Esophagus squamous epithelium (tissue), 5 donors: Measurements from ENCODE around the gene CACNA1F. TPM values are rescaled to one million over a fixed set of nuclear protein-coding genes. Genes with fewer than 3 reads are reported as not detected.

Source experiments
- DNase-seq: peaks from one replicate; lab custom pipeline; 2025; lab: John Stamatoyannopoulos, UW
- H3K27ac ChIP-seq, 4 donors: fragments of 200-600 bp; sonication (generic); one replicate each; pipeline ENCODE4 v1.5.1; 2016 to 2019; ENCODE audit warnings: mild to moderate bottlenecking in 1 of 4
- H3K27me3 ChIP-seq, 4 donors: fragments of 200-600 bp; sonication (generic); 1 replicate in 3 of 4; 2 replicates in 1 of 4; pipeline versions ENCODE4 v1.5.1 to v1.6.0; 2017 to 2021; ENCODE audit warnings: antibody characterized with exemption in 1 of 4
- H3K36me3 ChIP-seq, 3 donors: fragments of 200-600 bp; sonication (generic); one replicate each; pipeline ENCODE4 v1.5.1; 2016 to 2019
- H3K4me1 ChIP-seq, 3 donors: fragments of 200-600 bp; sonication (generic); one replicate each; pipeline ENCODE4 v1.5.1; 2017 to 2019
- H3K4me3 ChIP-seq, 4 donors: fragments of 200-600 bp; sonication (generic); 1 replicate in 3 of 4; 2 replicates in 1 of 4; pipeline ENCODE4 v1.5.1; 2016 to 2019; ENCODE audit warnings: mild to moderate bottlenecking in 2 of 4, moderate library complexity in 1 of 4
- H3K9me3 ChIP-seq, 3 donors: fragments of 200-600 bp; sonication (generic); one replicate each; pipeline ENCODE4 v1.5.1; 2016 to 2019
- CTCF ChIP-seq, 6 experiments: fragments of 450-650 bp in 4 of 6; fragments of 200-600 bp in 2 of 6; sonication (generic) in 2 of 6; IDR thresholded peaks; one replicate each; pipeline ENCODE4 v1.5.1; 2016 to 2019; ENCODE audit warnings: antibody characterized with exemption in 6 of 6, mild to moderate bottlenecking in 4 of 6, moderate library complexity in 4 of 6
- POLR2A ChIP-seq, 4 donors: fragments of 450-650 bp; IDR thresholded peaks; one replicate each; pipeline ENCODE4 v1.6.1; 2017; ENCODE audit warnings: antibody characterized with exemption in 4 of 4, mild to moderate bottlenecking in 4 of 4, moderate library complexity in 3 of 4
- WGBS, 2 donors: methylation state at CpG; one replicate each; pipeline ENCODE4 v1.1.5; 2018; 5-methylcytosine and 5-hydroxymethylcytosine counted together
- intact Hi-C: fragments of 100-400 bp; cut with DNase I; formaldehyde crosslinking; loops from one replicate; pipeline ENCODE4 v1.15.0; 2022
- total RNA-seq, 4 donors: library from RNA; depleted of rRNA; stranded (reverse); fragments of >200 nt; gene quantifications; one replicate each; pipeline ENCODE4 v1.1.0, GENCODE V29; 2016
- donor health status: DM: yes; HTN: yes; CAD: no.

CACNA1F gene
- total RNA-seq, 4 donors from 2014 or later: 0.38 TPM; not detected in 3

GRCh38 chrX:49177873-49178480, 55.2 kb downstream of the CACNA1F start:
- Histone ChIP-seq H3K36me3 (peaks cover 0 to 79% (median 0%) of the 10 kb centered on the region in 3 donors), H3K4me3 (no peak overlapping the region)

GRCh38 chrX:49177338-49177833, 55.8 kb downstream of the CACNA1F start:
- Histone ChIP-seq H3K27me3 (no peaks in the 10 kb centered on the region), H3K27ac (peak overlapping the region; percentile 81 to 96 (median 90)), H3K9me3 (no peaks in the 10 kb centered on the region), H3K36me3 (peaks cover 0 to 73% (median 0%) of the 10 kb centered on the region in 3 donors), H3K4me1 (peaks cover 0 to 57% (median 7%) of the 10 kb centered on the region in 3 donors), H3K4me3 (no peak overlapping the region)
- no peak for DNase-seq
- 20 to 62% methylated on average over 2 of the region's 4 CpGs for WGBS, 2 donors
- TF ChIP-seq CTCF (IDR thresholded peaks at IDR 0.05) (peak in 2 of 6 experiments; percentile 5 to 11), POLR2A (IDR thresholded peaks at IDR 0.05) (no peak)
- intact Hi-C loops: no loop called here

More at GRCh38 chrX:49177873-49178480, 55.2 kb downstream of the CACNA1F start:
- peaks cover 0 to 53% (median 7%) of the 10 kb centered on the region in 3 donors for H3K4me1 ChIP-seq
- WGBS, 2 donors: 98% methylated on average over 9 of the region's 23 CpGs; no CpG with 5 or more reads in 1 of the 2 donors
- no peak for DNase-seq
- peak overlapping the region; percentile 81 to 96 (median 90) for H3K27ac ChIP-seq
- no peaks in the 10 kb centered on the region for H3K9me3 ChIP-seq
- TF ChIP-seq POLR2A (IDR thresholded peaks at IDR 0.05) (no peak), CTCF (IDR thresholded peaks at IDR 0.05) (no peak)
- intact Hi-C loops: no loop called here
- no peaks in the 10 kb centered on the region for H3K27me3 ChIP-seq

GRCh38 chrX:49176421-49177326, 56.5 kb downstream of the CACNA1F start:
- no peak for DNase-seq
- peaks cover 0 to 66% (median 0%) of the 10 kb centered on the region in 3 donors for H3K36me3 ChIP-seq
- peaks cover 0 to 57% (median 7%) of the 10 kb centered on the region in 3 donors for H3K4me1 ChIP-seq
- H3K27me3 ChIP-seq: no peaks in the 10 kb centered on the region
- peak overlapping the region in 1 of 4 donors; percentile 23 for H3K4me3 ChIP-seq
- peak overlapping the region; percentile 81 to 96 (median 90) for H3K27ac ChIP-seq
- intact Hi-C loops: no loop called here
- TF ChIP-seq POLR2A (IDR thresholded peaks at IDR 0.05) (peak in 1 of 4 donors; percentile 37), CTCF (IDR thresholded peaks at IDR 0.05) (no peak)
- WGBS, 2 donors: 22 to 70% methylated on average over 10 to 18 of the region's 27 CpGs
- no peaks in the 10 kb centered on the region for H3K9me3 ChIP-seq

GRCh38 chrX:49175435-49176274, 57.5 kb downstream of the CACNA1F start:
- H3K4me1 ChIP-seq: peaks cover 0 to 65% (median 7%) of the 10 kb centered on the region in 3 donors
- H3K4me3 ChIP-seq: peak overlapping the region in 1 of 4 donors; percentile 23
- intact Hi-C loops: no loop called here
- TF ChIP-seq POLR2A (IDR thresholded peaks at IDR 0.05) (no peak), CTCF (IDR thresholded peaks at IDR 0.05) (no peak)
- DNase-seq: no peak
- no peaks in the 10 kb centered on the region for H3K27me3 ChIP-seq
- WGBS, 2 donors: 37 to 59% methylated on average over 7 to 15 of the region's 43 CpGs
- peaks cover 0 to 60% (median 0%) of the 10 kb centered on the region in 3 donors for H3K36me3 ChIP-seq
- H3K9me3 ChIP-seq: no peaks in the 10 kb centered on the region
- peak overlapping the region; percentile 73 to 96 (median 90) for H3K27ac ChIP-seq
